ENCODE measurements around the gene MED12. TPM values are rescaled to one million over a fixed set of nuclear protein-coding genes. Genes with fewer than 3 reads are reported as not detected.

Gene MED12
- total and polyA plus RNA-seq, 2 of the 8 experiments (the other 6 are each of a cell fraction or from before 2014, with no cell fraction given): 19.4 to 48.9 TPM

DNA sequence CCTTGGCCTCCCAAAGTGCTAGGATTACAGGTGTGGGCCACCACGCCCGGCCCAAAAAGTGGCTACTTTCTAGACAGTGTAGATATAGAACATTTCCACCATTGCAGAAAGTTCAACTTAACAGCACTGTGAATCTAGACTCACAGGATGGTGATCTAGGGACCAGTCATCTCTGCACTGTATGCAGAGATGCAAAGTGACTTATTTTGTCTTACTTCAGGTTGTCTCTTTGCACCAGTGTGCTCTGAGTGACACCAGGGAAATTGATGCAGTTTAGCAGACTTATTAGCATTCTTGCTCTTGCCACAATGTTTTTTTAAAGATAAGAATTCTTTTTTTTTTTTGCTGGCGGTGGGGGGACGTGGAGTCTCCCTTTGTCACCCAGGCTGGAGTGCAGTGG, 35.6 kb upstream of the MED12 start (continued):
- no peak for TF ChIP-seq CHD7 (IDR thresholded peaks at IDR 0.05; ENCODE audit: insufficient replicate concordance, low read length)
- TF ChIP-seq BRCA1 (IDR thresholded peaks at IDR 0.05; ENCODE audit: low read depth, low read length): no peak
- TF ChIP-seq CBX5 (IDR thresholded peaks at IDR 0.05; ENCODE audit: low read depth, low read length): no peak
- TF ChIP-seq EZH2 (IDR thresholded peaks at IDR 0.05; ENCODE audit: low read depth, low read length, severe bottlenecking): no peak
- TF ChIP-seq KDM4A (IDR thresholded peaks at IDR 0.05; ENCODE audit: low read depth, low read length, severe bottlenecking): no peak
- no peak for TF ChIP-seq JUN (IDR thresholded peaks at IDR 0.05; ENCODE audit: low read depth, low read length)
- no peak for TF ChIP-seq RBBP5 (IDR thresholded peaks at IDR 0.05; ENCODE audit: borderline replicate concordance, low read depth, low read length)
- TF ChIP-seq, protein P1, sequence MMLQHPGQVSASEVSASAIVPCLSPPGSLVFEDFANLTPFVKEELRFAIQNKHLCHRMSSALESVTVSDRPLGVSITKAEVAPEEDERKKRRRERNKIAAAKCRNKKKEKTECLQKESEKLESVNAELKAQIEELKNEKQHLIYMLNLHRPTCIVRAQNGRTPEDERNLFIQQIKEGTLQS (IDR thresholded peaks at IDR 0.05; ENCODE audit: insufficient read depth, low read depth, low read length): no peak
- no peak for TF ChIP-seq SAP30 (IDR thresholded peaks at IDR 0.05; ENCODE audit: insufficient read depth, insufficient replicate concordance, low read length)
- TF ChIP-seq CHD2 (IDR thresholded peaks at IDR 0.05; ENCODE audit: low read length): no peak
- no peak for TF ChIP-seq KDM1A (IDR thresholded peaks at IDR 0.05; ENCODE audit: borderline replicate concordance, low read length)

All from H1 (cell line).